ENCODE results near the gene GNL3. TPM values are rescaled to one million over a fixed set of nuclear protein-coding genes. Genes with fewer than 3 reads are reported as not detected.

Gene GNL3
- total RNA-seq, 2 donors from 2014 or later, result 101 to 107 TPM

- no peak for TF ChIP-seq CTCF (conservative IDR thresholded peaks at IDR 0.05)
- Histone ChIP-seq H3K9me3 (ENCODE audit: control insufficient read depth, low read length) (no peaks in the 10 kb centered on the region), H3K9ac (ENCODE audit: extremely low read depth, low read length, poor library complexity, severe bottlenecking) (no peak overlapping the region), H3K27ac (ENCODE audit: low read depth, low read length) (no peak overlapping the region), H3K4me1 (ENCODE audit: control insufficient read depth, insufficient read depth, low read length) (no peaks in the 10 kb centered on the region), H3K4me3 (ENCODE audit: low read length) (no peak overlapping the region), H3K27me3 (ENCODE audit: control insufficient read depth, insufficient read depth, low read length, poor library complexity, severe bottlenecking) (no peaks in the 10 kb centered on the region), H3K36me3 (ENCODE audit: control insufficient read depth, insufficient read depth, low read length) (peaks cover 91% of the 10 kb centered on the region)
- Mint-ChIP-seq H3K4me3 (no peak overlapping the region), H3K9me3 (no peaks in the 10 kb centered on the region), H3K36me3 (ENCODE audit: low read depth) (peaks cover 74% of the 10 kb centered on the region), H3K27ac (no peak overlapping the region), H3K27me3 (ENCODE audit: insufficient read depth) (no peaks in the 10 kb centered on the region), H3K4me1 (no peaks in the 10 kb centered on the region)
- no peak for DNase-seq
- 87 to 91% methylated on average over 7 of the region's 7 CpGs for WGBS, 2 experiments (ENCODE audit: insufficient coverage in 1 of 2, insufficient read length in 1 of 2)
Measured at GRCh38 chr3:52694528-52695189, 8.8 kb downstream of the GNL3 start.

GRCh38 chr3:52695798-52696671 lies 10.2 kb downstream of the GNL3 start:
- no peaks in the 10 kb centered on the region for H3K27me3 Mint-ChIP-seq (ENCODE audit: insufficient read depth)
- TF ChIP-seq CTCF (conservative IDR thresholded peaks at IDR 0.05), result no peak
- Histone ChIP-seq H3K27ac (ENCODE audit: low read depth, low read length) (no peak overlapping the region), H3K9ac (ENCODE audit: extremely low read depth, low read length, poor library complexity, severe bottlenecking) (no peak overlapping the region), H3K36me3 (ENCODE audit: control insufficient read depth, insufficient read depth, low read length) (peaks cover 83% of the 10 kb centered on the region), H3K4me1 (ENCODE audit: control insufficient read depth, insufficient read depth, low read length) (no peaks in the 10 kb centered on the region), H3K9me3 (ENCODE audit: control insufficient read depth, low read length) (no peaks in the 10 kb centered on the region), H3K4me3 (ENCODE audit: low read length) (no peak overlapping the region), H3K27me3 (ENCODE audit: control insufficient read depth, insufficient read depth, low read length, poor library complexity, severe bottlenecking) (no peaks in the 10 kb centered on the region)
- 94 to 100% methylated on average over 3 to 4 of the region's 4 CpGs for WGBS, 2 experiments (ENCODE audit: insufficient coverage in 1 of 2, insufficient read length in 1 of 2)
- peaks cover 60% of the 10 kb centered on the region for H3K36me3 Mint-ChIP-seq (ENCODE audit: low read depth)
- DNase-seq, result no peak
- H3K4me3 Mint-ChIP-seq, result no peak overlapping the region
- no peaks in the 10 kb centered on the region for H3K9me3 Mint-ChIP-seq
- H3K4me1 Mint-ChIP-seq, result no peaks in the 10 kb centered on the region
- H3K27ac Mint-ChIP-seq, result no peak overlapping the region

GRCh38 chr3:52696830-52697631 lies 11.2 kb downstream of the GNL3 start:
- H3K36me3 ChIP-seq (ENCODE audit: control insufficient read depth, insufficient read depth, low read length), result peaks cover 73% of the 10 kb centered on the region
- no peaks in the 10 kb centered on the region for H3K4me1 ChIP-seq (ENCODE audit: control insufficient read depth, insufficient read depth, low read length)
- Mint-ChIP-seq H3K27ac (no peak overlapping the region), H3K9me3 (no peaks in the 10 kb centered on the region), H3K27me3 (ENCODE audit: insufficient read depth) (no peaks in the 10 kb centered on the region), H3K4me3 (no peak overlapping the region), H3K4me1 (no peaks in the 10 kb centered on the region), H3K36me3 (ENCODE audit: low read depth) (peaks cover 52% of the 10 kb centered on the region)
- no peaks in the 10 kb centered on the region for H3K27me3 ChIP-seq (ENCODE audit: control insufficient read depth, insufficient read depth, low read length, poor library complexity, severe bottlenecking)
- no peak overlapping the region for H3K9ac ChIP-seq (ENCODE audit: extremely low read depth, low read length, poor library complexity, severe bottlenecking)
- WGBS, 2 experiments (ENCODE audit: insufficient coverage in 1 of 2, insufficient read length in 1 of 2), result 90 to 100% methylated on average over 1 to 2 of the region's 2 CpGs
- no peak for TF ChIP-seq CTCF (conservative IDR thresholded peaks at IDR 0.05)
- H3K9me3 ChIP-seq (ENCODE audit: control insufficient read depth, low read length), result no peaks in the 10 kb centered on the region
- no peak for DNase-seq
- no peak overlapping the region for H3K27ac ChIP-seq (ENCODE audit: low read depth, low read length)
- no peak overlapping the region for H3K4me3 ChIP-seq (ENCODE audit: low read length)

Data from endodermal cell (in vitro differentiated cells).